PFSK-1 (cell line): Measurements from ENCODE around the gene CARS2.

Source experiments
- FOXP2 ChIP-seq: optimal IDR thresholded peaks from 2 replicates; pipeline ENCODE3; 2011; ENCODE audit warnings: borderline replicate concordance, control low read depth, inconsistent platforms; ENCODE audit not compliant: insufficient read depth; ENCODE audit errors: extremely low read length, extremely low read depth
- POLR2AphosphoS5 ChIP-seq: IDR thresholded peaks from 2 replicates; pipeline ENCODE4 v1.6.1; 2012; ENCODE audit warnings: low read depth, mild to moderate bottlenecking, control low read depth, low read length, moderate library complexity
- REST ChIP-seq, 2 experiments: IDR thresholded peaks; 2 replicates each; pipeline versions ENCODE4 v1.6.1 to v1.8.0; 2011 to 2012; ENCODE audit warnings: low read depth in 2 of 2, low read length in 2 of 2, control low read depth in 1 of 2, inconsistent platforms in 1 of 2, mild to moderate bottlenecking in 1 of 2, moderate library complexity in 1 of 2; ENCODE audit not compliant: insufficient read depth in 1 of 2
- SIN3A ChIP-seq: IDR thresholded peaks from 2 replicates; pipeline ENCODE4 v1.6.1; 2012; ENCODE audit warnings: mild to moderate bottlenecking, low read length, moderate library complexity, borderline replicate concordance; ENCODE audit not compliant: insufficient read depth
- TAF1 ChIP-seq: IDR thresholded peaks from 2 replicates; pipeline ENCODE4 v1.6.1; 2012; ENCODE audit warnings: low read length, control low read depth, borderline replicate concordance; ENCODE audit not compliant: insufficient read depth

DNA sequence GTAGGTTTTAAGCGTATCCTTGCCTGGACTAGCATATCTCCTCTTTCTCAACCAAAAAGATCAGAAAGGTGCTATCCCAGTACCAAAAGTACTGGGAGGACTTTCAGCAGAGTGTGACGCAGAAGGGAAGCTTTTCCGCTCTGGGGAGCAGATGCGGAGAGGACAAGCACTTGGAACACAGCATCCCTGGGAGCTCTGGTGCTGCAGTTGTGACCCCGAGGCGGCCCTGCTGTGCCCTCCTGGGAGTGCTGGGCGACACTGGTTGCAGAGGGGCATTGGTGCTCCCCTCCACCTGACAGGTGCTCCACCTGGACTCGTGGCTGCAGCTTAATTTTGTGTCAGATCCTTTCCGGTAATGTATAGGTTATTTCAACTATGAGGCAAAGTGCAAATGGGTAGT, 87.1 kb downstream of the CARS2 start:
- no peak for TF ChIP-seq SIN3A
- no peak for TF ChIP-seq TAF1
- TF ChIP-seq POLR2AphosphoS5, result no peak
- TF ChIP-seq REST (IDR thresholded peaks at IDR 0.05; ENCODE audit: insufficient read depth in 1 of 2, low read depth in 2 of 2, low read length in 2 of 2), result no peak
- no peak for TF ChIP-seq FOXP2
